ENCODE measurements around the gene PLN. TPM values are rescaled to one million over a fixed set of nuclear protein-coding genes. Genes with fewer than 3 reads are reported as not detected.

Gene PLN
- total and polyA plus RNA-seq, 10 of the 15 experiments (the other 5 are each of a cell fraction or from before 2014, with no cell fraction given) = 0.16 to 0.44 TPM; not detected in 8

DNA sequence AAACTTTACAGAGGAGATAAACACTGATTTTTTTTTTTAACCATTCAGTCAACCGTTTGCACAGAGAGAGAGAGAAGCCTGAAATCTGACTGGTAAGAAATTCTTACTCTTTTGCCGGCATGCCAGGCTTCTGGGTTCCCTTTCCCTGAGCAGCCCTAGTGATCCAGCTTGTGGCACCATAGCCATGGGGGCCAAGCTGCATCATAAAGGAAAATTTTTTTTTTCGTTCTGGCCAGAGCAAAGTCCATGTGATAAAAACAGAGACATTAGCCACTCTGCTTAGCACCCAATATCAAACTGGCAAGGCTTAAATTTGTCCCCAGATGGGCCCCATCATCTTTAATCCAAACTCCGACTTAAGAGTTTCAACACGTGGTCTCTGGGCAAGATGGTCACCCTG is 58.8 kb downstream of the PLN start (continued):
- TF ChIP-seq, protein P1, sequence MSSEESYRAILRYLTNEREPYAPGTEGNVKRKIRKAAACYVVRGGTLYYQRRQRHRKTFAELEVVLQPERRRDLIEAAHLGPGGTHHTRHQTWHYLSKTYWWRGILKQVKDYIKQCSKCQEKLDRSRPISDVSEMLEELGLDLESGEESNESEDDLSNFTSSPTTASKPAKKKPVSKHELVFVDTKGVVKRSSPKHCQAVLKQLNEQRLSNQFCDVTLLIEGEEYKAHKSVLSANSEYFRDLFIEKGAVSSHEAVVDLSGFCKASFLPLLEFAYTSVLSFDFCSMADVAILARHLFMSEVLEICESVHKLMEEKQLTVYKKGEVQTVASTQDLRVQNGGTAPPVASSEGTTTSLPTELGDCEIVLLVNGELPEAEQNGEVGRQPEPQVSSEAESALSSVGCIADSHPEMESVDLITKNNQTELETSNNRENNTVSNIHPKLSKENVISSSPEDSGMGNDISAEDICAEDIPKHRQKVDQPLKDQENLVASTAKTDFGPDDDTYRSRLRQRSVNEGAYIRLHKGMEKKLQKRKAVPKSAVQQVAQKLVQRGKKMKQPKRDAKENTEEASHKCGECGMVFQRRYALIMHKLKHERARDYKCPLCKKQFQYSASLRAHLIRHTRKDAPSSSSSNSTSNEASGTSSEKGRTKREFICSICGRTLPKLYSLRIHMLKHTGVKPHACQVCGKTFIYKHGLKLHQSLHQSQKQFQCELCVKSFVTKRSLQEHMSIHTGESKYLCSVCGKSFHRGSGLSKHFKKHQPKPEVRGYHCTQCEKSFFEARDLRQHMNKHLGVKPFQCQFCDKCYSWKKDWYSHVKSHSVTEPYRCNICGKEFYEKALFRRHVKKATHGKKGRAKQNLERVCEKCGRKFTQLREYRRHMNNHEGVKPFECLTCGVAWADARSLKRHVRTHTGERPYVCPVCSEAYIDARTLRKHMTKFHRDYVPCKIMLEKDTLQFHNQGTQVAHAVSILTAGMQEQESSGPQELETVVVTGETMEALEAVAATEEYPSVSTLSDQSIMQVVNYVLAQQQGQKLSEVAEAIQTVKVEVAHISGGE (CRISPR knock-in tag; IDR thresholded peaks at IDR 0.05) = no peak
- TF ChIP-seq BMI1 (IDR thresholded peaks at IDR 0.05; ENCODE audit: borderline replicate concordance) (no peak), ZNF207 (IDR thresholded peaks at IDR 0.05; ENCODE audit: borderline replicate concordance) (no peak)

Other genes with a start within 250 kb of the PLN start
- 7.1 and 8.1 TPM in 2 replicates for gene CEP85L, start 103.3 kb downstream of the PLN start, total RNA-seq (2014; rRNA removed)
- 10.4 and 11.0 TPM in 2 replicates for gene CEP85L, start 103.3 kb downstream of the PLN start, total RNA-seq (2014; rRNA removed; fragmentation: Illumina TruSeq; extraction: Trizol)
- 8.7 and 9.1 TPM in 2 replicates for gene CEP85L, start 103.3 kb downstream of the PLN start, total RNA-seq (2021)
- gene CEP85L, start 103.3 kb downstream of the PLN start, polyA plus RNA-seq (2011; rRNA removed) = 10.9 and 14.4 TPM in 2 replicates
- 4.8 and 6.5 TPM in 2 replicates for gene CEP85L, start 103.3 kb downstream of the PLN start, polyA plus RNA-seq (2014; fragmentation: Illumina TruSeq; extraction: Trizol)
- gene CEP85L, start 103.3 kb downstream of the PLN start, polyA plus RNA-seq (2014; fragmentation: Nextera tagmentation; extraction: Ambion mirVana) = 1 to 10 TPM; 1.8 to 3.7 TPM
- 3.1 and 4.2 TPM in 2 replicates for gene CEP85L, start 103.3 kb downstream of the PLN start, polyA plus RNA-seq (2014; rRNA removed)
- gene CEP85L, start 103.3 kb downstream of the PLN start, polyA plus RNA-seq (2016; fragmentation: Nextera tagmentation; extraction: Ambion mirVana) = 1 to 10 TPM; 7.1 to 8.8 TPM

Data from GM12878 (cell line).